ENCODE results near the gene SEMA6A. TPM values are rescaled to one million over a fixed set of nuclear protein-coding genes. Genes with fewer than 3 reads are reported as not detected.

SEMA6A gene
- total and polyA plus RNA-seq, 7 donors = 4.9 to 55.7 (median 25.0) TPM

DNA sequence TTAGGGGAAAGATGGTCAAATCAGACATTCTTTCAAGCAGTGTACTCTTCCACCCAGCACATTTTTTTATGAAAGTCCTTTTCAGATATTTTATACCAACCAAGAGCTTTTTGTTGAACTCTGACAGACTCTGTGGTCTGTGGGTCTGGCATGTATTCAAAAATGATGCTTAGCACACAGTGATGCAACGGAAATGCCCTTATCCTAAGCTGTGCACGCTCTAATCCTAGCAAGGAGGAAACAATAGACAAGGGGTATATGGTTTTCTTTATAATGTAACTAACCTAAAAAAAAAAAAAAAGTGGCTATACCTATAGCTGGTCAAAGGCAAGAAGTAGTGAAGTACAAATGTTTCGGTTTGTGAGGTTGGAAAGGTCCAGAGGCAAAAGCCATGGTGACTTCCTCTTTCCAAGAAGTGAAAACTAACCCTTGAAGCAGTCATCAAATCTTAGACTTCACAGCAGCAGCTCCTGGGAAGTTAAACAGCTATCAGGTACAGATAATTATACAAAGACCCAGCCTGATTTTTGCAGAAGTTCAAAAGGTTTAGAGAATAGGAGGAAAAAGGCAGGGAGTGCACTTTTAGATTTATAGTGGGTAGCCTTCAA is 82.5 kb downstream of the SEMA6A start:
- Histone ChIP-seq H3K9me3 (no peaks in the 10 kb centered on the region), H3K36me3 (peaks cover 10 to 85% (median 20%) of the 10 kb centered on the region in 4 donors), H3K27ac (no peak overlapping the region), H3K27me3 (no peaks in the 10 kb centered on the region), H3K4me1 (no peaks in the 10 kb centered on the region), H3K4me3 (no peak overlapping the region)
- no peak for DNase-seq
- WGBS, 2 donors = 23 to 34% methylated on average over 3 of the region's 3 CpGs
- TF ChIP-seq POLR2AphosphoS5 (IDR thresholded peaks at IDR 0.05) (no peak), EP300 (IDR thresholded peaks at IDR 0.05) (no peak)
- intact Hi-C loops (cut with DNase I) = no loop called here

DNA sequence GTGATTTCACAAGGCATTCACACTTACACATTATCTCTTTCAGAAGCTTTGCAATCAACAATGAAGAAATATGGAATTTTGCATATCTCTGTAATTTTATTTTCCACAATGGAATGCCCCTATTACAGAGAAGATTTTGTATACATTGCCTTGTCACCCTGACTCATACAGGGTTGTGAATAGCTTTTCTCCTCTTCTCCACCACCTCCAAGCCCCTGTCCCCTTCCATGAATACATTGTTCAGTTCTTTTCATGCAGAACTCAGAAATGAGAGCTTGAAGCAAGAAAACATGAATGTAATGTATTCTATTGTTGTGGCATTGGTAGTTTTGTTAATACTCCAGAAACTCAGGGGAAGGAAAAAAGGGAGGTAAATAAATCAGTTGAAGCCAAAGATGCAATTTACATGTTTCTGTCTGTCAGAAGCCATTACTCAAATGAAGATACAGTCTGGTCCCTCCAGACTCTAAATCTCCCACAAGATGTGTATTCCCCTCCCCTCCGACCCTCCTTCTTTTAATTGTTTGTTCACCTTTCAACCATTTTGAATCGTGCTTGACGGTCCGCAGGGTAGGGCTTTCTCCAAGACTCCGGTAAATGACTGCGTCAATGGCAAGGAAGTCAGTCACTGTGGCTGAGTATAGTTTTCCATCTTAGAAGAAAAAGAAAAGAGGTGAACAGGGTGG is 86.1 kb downstream of the SEMA6A start:
- no peak for DNase-seq
- Histone ChIP-seq H3K27ac (no peak overlapping the region), H3K9me3 (no peaks in the 10 kb centered on the region), H3K36me3 (peaks cover 0 to 85% (median 14%) of the 10 kb centered on the region in 4 donors), H3K27me3 (no peaks in the 10 kb centered on the region), H3K4me1 (no peaks in the 10 kb centered on the region), H3K4me3 (no peak overlapping the region)
- TF ChIP-seq POLR2A (IDR thresholded peaks at IDR 0.05) (no peak), POLR2AphosphoS5 (IDR thresholded peaks at IDR 0.05) (no peak), EP300 (IDR thresholded peaks at IDR 0.05) (no peak)
- TF ChIP-seq, protein P1, sequence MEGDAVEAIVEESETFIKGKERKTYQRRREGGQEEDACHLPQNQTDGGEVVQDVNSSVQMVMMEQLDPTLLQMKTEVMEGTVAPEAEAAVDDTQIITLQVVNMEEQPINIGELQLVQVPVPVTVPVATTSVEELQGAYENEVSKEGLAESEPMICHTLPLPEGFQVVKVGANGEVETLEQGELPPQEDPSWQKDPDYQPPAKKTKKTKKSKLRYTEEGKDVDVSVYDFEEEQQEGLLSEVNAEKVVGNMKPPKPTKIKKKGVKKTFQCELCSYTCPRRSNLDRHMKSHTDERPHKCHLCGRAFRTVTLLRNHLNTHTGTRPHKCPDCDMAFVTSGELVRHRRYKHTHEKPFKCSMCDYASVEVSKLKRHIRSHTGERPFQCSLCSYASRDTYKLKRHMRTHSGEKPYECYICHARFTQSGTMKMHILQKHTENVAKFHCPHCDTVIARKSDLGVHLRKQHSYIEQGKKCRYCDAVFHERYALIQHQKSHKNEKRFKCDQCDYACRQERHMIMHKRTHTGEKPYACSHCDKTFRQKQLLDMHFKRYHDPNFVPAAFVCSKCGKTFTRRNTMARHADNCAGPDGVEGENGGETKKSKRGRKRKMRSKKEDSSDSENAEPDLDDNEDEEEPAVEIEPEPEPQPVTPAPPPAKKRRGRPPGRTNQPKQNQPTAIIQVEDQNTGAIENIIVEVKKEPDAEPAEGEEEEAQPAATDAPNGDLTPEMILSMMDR (IDR thresholded peaks at IDR 0.05) = no peak
- 91 to 94% methylated on average over 6 of the region's 6 CpGs for WGBS, 2 donors
- intact Hi-C loops (cut with DNase I) = no loop called here

DNA sequence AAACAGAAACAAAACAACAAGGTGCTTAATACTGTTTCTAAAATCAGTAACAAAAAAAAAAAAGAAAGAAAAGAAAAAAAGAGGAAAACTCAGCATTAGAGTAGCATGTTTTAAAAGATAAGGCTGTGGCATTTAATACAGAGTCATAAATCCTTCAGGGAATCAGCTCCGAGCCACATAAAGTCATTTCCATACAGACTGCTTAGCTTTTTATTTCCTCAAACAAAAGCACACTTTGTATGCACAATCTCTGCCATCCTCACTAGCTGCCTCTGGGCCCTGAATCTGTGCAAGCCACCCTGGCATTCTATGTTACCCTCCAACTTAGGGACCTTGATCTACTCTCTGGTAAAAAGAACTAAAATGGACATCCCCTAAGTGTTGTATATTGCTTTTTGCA is 87.6 kb downstream of the SEMA6A start:
- 8 to 43% methylated on average over 1 of the region's 1 CpG for WGBS, 2 donors
- Histone ChIP-seq H3K4me1 (no peaks in the 10 kb centered on the region), H3K9me3 (no peaks in the 10 kb centered on the region), H3K27ac (no peak overlapping the region), H3K27me3 (no peaks in the 10 kb centered on the region), H3K4me3 (no peak overlapping the region), H3K36me3 (peaks cover 0 to 79% (median 17%) of the 10 kb centered on the region in 4 donors)
- TF ChIP-seq, protein P1 (IDR thresholded peaks at IDR 0.05) = no peak
- TF ChIP-seq POLR2AphosphoS5 (IDR thresholded peaks at IDR 0.05) (no peak), EP300 (IDR thresholded peaks at IDR 0.05) (no peak), POLR2A (IDR thresholded peaks at IDR 0.05) (no peak)
- no peak for DNase-seq
- intact Hi-C loops (cut with DNase I) = no loop called here

DNA sequence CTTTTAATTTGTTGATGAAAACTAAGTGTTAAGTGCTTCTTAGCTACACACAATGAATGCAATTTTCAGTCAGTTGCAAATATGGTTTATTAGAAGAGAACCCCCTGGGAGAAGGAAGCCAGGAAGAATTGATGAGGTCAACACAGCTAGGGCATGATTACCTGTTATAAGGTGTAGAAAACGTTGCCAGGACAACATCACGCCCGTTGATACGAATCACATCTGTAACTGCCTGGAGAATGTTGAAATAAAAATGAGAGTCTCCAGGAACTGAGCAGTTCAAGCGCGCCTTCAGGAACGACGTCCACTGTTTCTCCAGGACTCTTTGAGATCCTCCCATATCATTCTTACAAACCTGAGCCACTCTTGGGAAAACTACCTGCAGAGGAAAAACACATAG is 88.0 kb downstream of the SEMA6A start:
- no peak overlapping the region for H3K27ac ChIP-seq
- no peak for DNase-seq
- WGBS, 2 donors = 15 to 42% methylated on average over 8 of the region's 8 CpGs
- no peak overlapping the region for H3K4me3 ChIP-seq
- intact Hi-C loops (cut with DNase I) = no loop called here
- no peaks in the 10 kb centered on the region for H3K27me3 ChIP-seq
- no peaks in the 10 kb centered on the region for H3K4me1 ChIP-seq
- H3K9me3 ChIP-seq = no peaks in the 10 kb centered on the region
- TF ChIP-seq POLR2A (IDR thresholded peaks at IDR 0.05) = no peak
- TF ChIP-seq, protein P1 (IDR thresholded peaks at IDR 0.05) = no peak
- TF ChIP-seq EP300 (IDR thresholded peaks at IDR 0.05) = no peak
- no peak for TF ChIP-seq POLR2AphosphoS5 (IDR thresholded peaks at IDR 0.05)
- H3K36me3 ChIP-seq = peaks cover 2 to 79% (median 20%) of the 10 kb centered on the region in 4 donors

DNA sequence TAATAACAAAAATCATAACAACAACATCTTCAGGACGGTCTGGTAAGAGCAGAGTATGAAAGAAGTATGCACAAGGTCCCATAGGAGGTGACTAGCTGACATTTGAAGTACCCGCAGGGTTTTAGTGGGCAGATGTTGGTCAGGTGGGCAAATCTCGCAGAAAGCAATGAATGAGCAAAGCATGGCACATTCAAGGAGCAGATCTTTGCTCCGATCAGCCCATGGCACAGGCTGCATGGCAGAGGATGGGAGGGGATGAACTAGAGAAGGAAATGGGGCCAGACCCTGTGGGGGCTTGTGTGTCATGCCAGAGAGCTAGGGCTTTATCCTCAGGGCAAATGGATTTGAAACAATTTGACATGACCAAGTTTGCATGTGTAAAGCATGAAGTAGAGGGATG is 90.0 kb downstream of the SEMA6A start:
- no peak for DNase-seq
- Histone ChIP-seq H3K36me3 (peaks cover 4 to 82% (median 24%) of the 10 kb centered on the region in 4 donors), H3K4me1 (no peaks in the 10 kb centered on the region), H3K27me3 (no peaks in the 10 kb centered on the region), H3K9me3 (no peaks in the 10 kb centered on the region), H3K27ac (no peak overlapping the region), H3K4me3 (no peak overlapping the region)
- intact Hi-C loops (cut with DNase I) = no loop called here
- WGBS, 2 donors = 95 to 98% methylated on average over 4 of the region's 4 CpGs
- no peak for TF ChIP-seq EP300 (IDR thresholded peaks at IDR 0.05)
- no peak for TF ChIP-seq POLR2AphosphoS5 (IDR thresholded peaks at IDR 0.05)
- TF ChIP-seq, protein P1 (IDR thresholded peaks at IDR 0.05) = no peak
- no peak for TF ChIP-seq POLR2A (IDR thresholded peaks at IDR 0.05)

All from sigmoid colon (tissue), 7 donors.